SK-N-SH (cell line): ENCODE data around the gene KMT2E. TPM values are rescaled to one million over a fixed set of nuclear protein-coding genes. Genes with fewer than 3 reads are reported as not detected.

Experiments used
- CTCF ChIA-PET: fragments of 300-600, 350-600 bp; formaldehyde crosslinking; extraction: SDS; loops from one replicate; lab custom pipeline; 2021; lab: Yijun Ruan, JAX
- POLR2A ChIA-PET: fragments of 350-600 bp; sonication (Branson Sonifier 250); formaldehyde crosslinking; extraction: SDS; loops from one replicate; lab custom pipeline; 2020; ENCODE audit warnings: antibody characterized with exemption, inconsistent platforms; lab: Yijun Ruan, JAX
- DNase-seq: peaks from one replicate; pipeline ENCODE4 v3.0.0; 2012
- H2AFZ ChIP-seq: fragments of 200-600 bp; sonication (generic); 2 replicates; pipeline ENCODE4 v1.8.1; 2016; ENCODE audit warnings: antibody characterized with exemption, mild to moderate bottlenecking, low read depth
- H3F3A ChIP-seq: fragments of 200-600 bp; sonication (generic); replicated peaks from 2 replicates; pipeline ENCODE3; 2016; ENCODE audit warnings: antibody characterized with exemption, mild to moderate bottlenecking; ENCODE audit not compliant: insufficient read depth
- H3K27ac ChIP-seq, 2 experiments: fragments of 200-500 bp in 1 of 2; fragments of 200-600 bp in 1 of 2; sonication (Bioruptor generic) in 1 of 2; sonication (generic), shearing (Covaris generic) in 1 of 2; 2 replicates each; pipeline versions ENCODE4 v1.5.1 to v1.6.1; 2014 to 2016; ENCODE audit warnings: low read depth in 2 of 2, inconsistent platforms in 1 of 2, low read length in 1 of 2, mild to moderate bottlenecking in 1 of 2, mixed read lengths in 1 of 2
- H3K27me3 ChIP-seq: fragments of 200-600 bp; sonication (generic), shearing (Covaris generic); 2 replicates; pipeline ENCODE4 v1.6.1; 2016; ENCODE audit warnings: mixed run types; ENCODE audit not compliant: insufficient read depth
- H3K36me3 ChIP-seq, 2 experiments: fragments of 200-500 bp in 1 of 2; fragments of 200-600 bp in 1 of 2; sonication (Bioruptor generic) in 1 of 2; sonication (generic) in 1 of 2; replicated peaks in 1 of 2; 2 replicates each; pipeline versions ENCODE3 to v1.5.1; 2014 to 2016; ENCODE audit warnings: low read length in 1 of 2, mild to moderate bottlenecking in 1 of 2; ENCODE audit not compliant: insufficient read depth in 2 of 2, control insufficient read depth in 1 of 2
- H3K4me1 ChIP-seq, 2 experiments: fragments of 200-500 bp in 1 of 2; fragments of 200-600 bp in 1 of 2; sonication (Bioruptor generic) in 1 of 2; sonication (generic), shearing (Covaris generic) in 1 of 2; 2 replicates each; pipeline versions ENCODE4 v1.5.1 to v1.6.1; 2014 to 2016; ENCODE audit warnings: low read depth in 1 of 2, low read length in 1 of 2, mixed run types in 1 of 2; ENCODE audit not compliant: insufficient read depth in 2 of 2, control insufficient read depth in 1 of 2
- H3K4me2 ChIP-seq: fragments of 200-600 bp; sonication (generic), shearing (Covaris generic); 2 replicates; pipeline ENCODE4 v1.6.1; 2017; ENCODE audit warnings: mixed run types
- H3K4me3 ChIP-seq, 2 experiments: fragments of 200-500 bp in 1 of 2; fragments of 200-600 bp in 1 of 2; sonication (Bioruptor generic) in 1 of 2; sonication (generic), shearing (Covaris generic) in 1 of 2; 2 replicates each; pipeline versions ENCODE4 v1.5.1 to v1.8.1; 2014 to 2016; ENCODE audit warnings: low read depth in 2 of 2, inconsistent platforms in 1 of 2, low read length in 1 of 2, mild to moderate bottlenecking in 1 of 2, mixed read lengths in 1 of 2, moderate library complexity in 1 of 2
- H3K79me2 ChIP-seq: fragments of 200-600 bp; sonication (generic); 2 replicates; pipeline ENCODE4 v1.8.1; 2017; ENCODE audit warnings: mild to moderate bottlenecking; ENCODE audit not compliant: insufficient read depth
- H3K9ac ChIP-seq: fragments of 200-600 bp; sonication (generic); 2 replicates; pipeline ENCODE4 v1.6.1; 2017; ENCODE audit warnings: mixed run types
- H3K9me2 ChIP-seq: fragments of 200-600 bp; sonication (generic); 2 replicates; pipeline ENCODE4 v1.6.1; 2017; ENCODE audit warnings: mixed run types
- H3K9me3 ChIP-seq: fragments of 200-600 bp; sonication (generic); 2 replicates; pipeline ENCODE4 v1.6.1; 2017; ENCODE audit warnings: mixed run types, mild to moderate bottlenecking, moderate library complexity
- H4K20me1 ChIP-seq: fragments of 200-600 bp; sonication (generic); 2 replicates; pipeline ENCODE4 v1.6.1; 2017; ENCODE audit warnings: mild to moderate bottlenecking, mixed run types; ENCODE audit not compliant: insufficient read depth
- CTCF ChIP-seq: fragments of 200-600 bp; sonication (generic); IDR thresholded peaks from 2 replicates; pipeline ENCODE4 v1.6.1; 2017; ENCODE audit warnings: antibody characterized with exemption, mild to moderate bottlenecking, moderate library complexity
- FOSL2 ChIP-seq: IDR thresholded peaks from 2 replicates; pipeline ENCODE4 v1.4.0; 2012; ENCODE audit warnings: low read depth, mild to moderate bottlenecking, moderate library complexity, borderline replicate concordance
- FOXM1 ChIP-seq: IDR thresholded peaks from 2 replicates; pipeline ENCODE4 v1.4.0; 2012; ENCODE audit warnings: low read depth, mild to moderate bottlenecking
- GABPA ChIP-seq: IDR thresholded peaks from 2 replicates; pipeline ENCODE4 v1.4.0; 2012; ENCODE audit warnings: low read depth, mild to moderate bottlenecking
- GATA2 ChIP-seq: sonication (generic); formaldehyde crosslinking; IDR thresholded peaks from 2 replicates; pipeline ENCODE4 v1.5.0; 2020; ENCODE audit warnings: mild to moderate bottlenecking, missing genetic modification reagents
- IRF3 ChIP-seq: fragments of 150-350 bp; IDR thresholded peaks from 2 replicates; pipeline ENCODE4 v1.6.1; 2016; ENCODE audit warnings: mild to moderate bottlenecking, low read depth, low read length
- JUND ChIP-seq: IDR thresholded peaks from 2 replicates; pipeline ENCODE4 v1.4.0; 2012
- MEF2A ChIP-seq: IDR thresholded peaks from 2 replicates; pipeline ENCODE4 v1.4.0; 2012; ENCODE audit warnings: low read depth, borderline replicate concordance
- MXI1 ChIP-seq: IDR thresholded peaks from 2 replicates; pipeline ENCODE4 v1.6.1; 2012; ENCODE audit warnings: mild to moderate bottlenecking, low read depth, low read length, improper control_type of control experiment
- PBX3 ChIP-seq: IDR thresholded peaks from 2 replicates; pipeline ENCODE4; 2012
- RAD21 ChIP-seq: IDR thresholded peaks from 2 replicates; pipeline ENCODE4 v1.6.1; 2012; ENCODE audit warnings: mild to moderate bottlenecking, low read length
- REST ChIP-seq: IDR thresholded peaks from 2 replicates; pipeline ENCODE4 v1.6.1; 2012; ENCODE audit warnings: mild to moderate bottlenecking, low read depth, low read length, moderate library complexity
- RFX5 ChIP-seq: IDR thresholded peaks from 2 replicates; pipeline ENCODE4 v1.6.1; 2012; ENCODE audit warnings: mild to moderate bottlenecking, improper control_type of control experiment, low read length
- SIN3A ChIP-seq: IDR thresholded peaks from 2 replicates; pipeline ENCODE4 v1.6.1; 2012; ENCODE audit warnings: low read depth, mild to moderate bottlenecking, low read length, moderate library complexity, borderline replicate concordance
- USF2 ChIP-seq: fragments of 150-350 bp; IDR thresholded peaks from 2 replicates; pipeline ENCODE4 v1.6.1; 2017; ENCODE audit warnings: antibody characterized with exemption, low read length, low read depth, borderline replicate concordance
- ZBTB33 ChIP-seq: IDR thresholded peaks from 2 replicates; pipeline ENCODE4 v1.4.0; 2012; ENCODE audit warnings: low read depth, borderline replicate concordance
- polyA plus RNA-seq, 3 experiments: library from polyadenylated mRNA; depleted of rRNA; stranded (reverse); fragments of >200 nt; gene quantifications; 2 replicates each; pipeline ENCODE4 v1.2.3, GENCODE V29; 2012

Gene KMT2E
- polyA plus RNA-seq, 1 of the 3 experiments (the other 2 are of a cell fraction): 6.4 TPM

- H3K9me2 ChIP-seq: no peaks in the 10 kb centered on the region
- no peak for DNase-seq
- no peak overlapping the region for H2AFZ ChIP-seq
- H3F3A ChIP-seq: peaks cover 6% of the 10 kb centered on the region
- H3K9me3 ChIP-seq: no peaks in the 10 kb centered on the region
- H3K4me2 ChIP-seq: no peak overlapping the region
- CTCF ChIA-PET: interaction anchor here (0.5 to 2.8 kb wide), 6 partner anchors 8 to 291 kb away, joined by 3 to 14 read pairs (median 7); no protein-coding TSS in a partner anchor
- H3K9ac ChIP-seq: no peak overlapping the region
- no peaks in the 10 kb centered on the region for H3K4me1 ChIP-seq
- peaks cover 44% of the 10 kb centered on the region for H3K79me2 ChIP-seq
- H3K36me3 ChIP-seq: peaks cover 34 to 48% of the 10 kb centered on the region in 2 experiments
- H3K4me3 ChIP-seq: no peak overlapping the region
- no peaks in the 10 kb centered on the region for H3K27me3 ChIP-seq
- H4K20me1 ChIP-seq: peaks cover 30% of the 10 kb centered on the region; the same call in 1 of the 2 replicates
- no peak overlapping the region for H3K27ac ChIP-seq
- TF ChIP-seq GATA2 (no peak), MEF2A (no peak), PBX3 (no peak), CTCF (no peak), IRF3 (no peak), JUND (no peak), MXI1 (no peak), REST (no peak), FOSL2 (no peak), GABPA (no peak), RAD21 (no peak), USF2 (no peak), RFX5 (no peak), SIN3A (no peak), ZBTB33 (no peak), FOXM1 (no peak)
- POLR2A ChIA-PET: interaction anchor here (0.7 kb wide), 1 partner anchor 17 kb away, joined by 3 read pairs; no protein-coding TSS in a partner anchor
Measured at GRCh38 chr7:105139381-105139780, 125.4 kb downstream of the KMT2E start.
